Stimulated activated CD8-positive, alpha-beta memory T cell treated with anti-CD3 and anti-CD28 coated beads, Interleukin-7, amount 100 ng/mL, for 1 hour (primary cell): ENCODE results near the gene CYSTM1.

ENCODE experiments used
- DNase-seq, 2 donors: peaks; one replicate each; pipeline ENCODE4 v3.0.0-alpha.2; 2020; ENCODE audit warnings: low read depth in 2 of 2

Gene CYSTM1

GRCh38 chr5:140258016-140258415, 83.0 kb downstream of the CYSTM1 start:
- no peak for DNase-seq

GRCh38 chr5:140258873-140259272, 83.9 kb downstream of the CYSTM1 start:
- DNase-seq = no peak

GRCh38 chr5:140259500-140259899, 84.5 kb downstream of the CYSTM1 start:
- DNase-seq = no peak

- no peak for DNase-seq
Observed at GRCh38 chr5:140260089-140260656, 85.2 kb downstream of the CYSTM1 start.

- no peak for DNase-seq
Observed at GRCh38 chr5:140261403-140262171, 86.6 kb downstream of the CYSTM1 start.

- DNase-seq = no peak
Observed at GRCh38 chr5:140262221-140262620, 87.2 kb downstream of the CYSTM1 start.

GRCh38 chr5:140262839-140263238, 87.9 kb downstream of the CYSTM1 start:
- DNase-seq = no peak

GRCh38 chr5:140265845-140266244, 90.9 kb downstream of the CYSTM1 start:
- no peak for DNase-seq

- no peak for DNase-seq
Observed at GRCh38 chr5:140266471-140267200, 91.6 kb downstream of the CYSTM1 start.

GRCh38 chr5:140267201-140267540, 92.2 kb downstream of the CYSTM1 start:
- no peak for DNase-seq

GRCh38 chr5:140267559-140268018, 92.6 kb downstream of the CYSTM1 start:
- DNase-seq = no peak

- DNase-seq = no peak
Observed at GRCh38 chr5:140270008-140270407, 95.0 kb downstream of the CYSTM1 start.

GRCh38 chr5:140273401-140273877, 98.5 kb downstream of the CYSTM1 start:
- DNase-seq = no peak

- no peak for DNase-seq
Observed at GRCh38 chr5:140275837-140276236, 100.8 kb downstream of the CYSTM1 start.

- DNase-seq = no peak
Observed at GRCh38 chr5:140282266-140282665, 107.3 kb downstream of the CYSTM1 start.

- no peak for DNase-seq
Observed at GRCh38 chr5:140284013-140284412, 109.0 kb downstream of the CYSTM1 start.

GRCh38 chr5:140286424-140286823, 111.4 kb downstream of the CYSTM1 start:
- DNase-seq = no peak

- no peak for DNase-seq
Observed at GRCh38 chr5:140287801-140288521, 113.0 kb downstream of the CYSTM1 start.

- no peak for DNase-seq
Observed at GRCh38 chr5:140292212-140293036, 117.4 kb downstream of the CYSTM1 start.
